K562 (cell line): ENCODE measurements around the gene SPTA1. TPM values are rescaled to one million over a fixed set of nuclear protein-coding genes. Genes with fewer than 3 reads are reported as not detected.

ENCODE experiments used
- ATAC-seq: fragments of 200-7000 bp; cut with Tn5 transposase; 3 replicates; pipeline ENCODE4 v1.9.1; 2020; ENCODE audit warnings: moderate library complexity
- BruUV-seq: library from RNA; stranded (reverse); fragments of 400-500 nt; replicated peaks from 2 replicates; lab custom pipeline; 2021; lab: Mats Ljungman, UMichigan
- CTCF ChIA-PET: fragments of 300-600 bp; formaldehyde crosslinking; extraction: SDS; loops from one replicate; lab custom pipeline; 2021; ENCODE audit warnings: low intra/inter-chr PET ratio; lab: Yijun Ruan, JAX
- POLR2A ChIA-PET: fragments of 300-600, 350-650 bp; sonication (Branson Sonifier 250); formaldehyde crosslinking; extraction: SDS; loops from one replicate; lab custom pipeline; 2021; ENCODE audit warnings: antibody characterized with exemption, inconsistent platforms; lab: Yijun Ruan, JAX
- DNase-seq, 4 experiments: peaks; one replicate each; pipeline versions ENCODE4 v3.0.0 to v3.0.0-alpha.2; 2011 to 2018; ENCODE audit warnings: low spot score in 3 of 4, mixed read lengths in 3 of 4; ENCODE audit errors: extremely low read depth in 1 of 4
- FAIRE-seq: peaks from 2 replicates; lab custom pipeline; 2011; peaks lifted over from hg19 to GRCh38; lab: Jason Lieb, UNC
- H2AFZ ChIP-seq: 2 replicates; pipeline ENCODE4 v1.6.0; 2011; ENCODE audit warnings: low read depth, low read length, control low read depth, inconsistent platforms
- H3K27ac ChIP-seq: fragments of 200-600 bp; 3 replicates; pipeline ENCODE4 v1.8.0; 2011; ENCODE audit warnings: low read depth, mild to moderate bottlenecking, control low read depth, inconsistent platforms, low read length, moderate library complexity, mixed read lengths; ENCODE audit errors: extremely low read depth
- H3K27me3 ChIP-seq, 2 experiments: fragments of 300-600 bp in 1 of 2; 2 replicates in 1 of 2; 3 replicates in 1 of 2; pipeline versions ENCODE4 v1.6.0 to v1.8.0; 2011; ENCODE audit warnings: inconsistent platforms in 2 of 2, low read length in 2 of 2, mild to moderate bottlenecking in 1 of 2, mixed read lengths in 1 of 2, moderate library complexity in 1 of 2; ENCODE audit not compliant: control insufficient read depth in 2 of 2, insufficient read depth in 2 of 2
- H3K36me3 ChIP-seq: fragments of 300-600 bp; 3 replicates; pipeline ENCODE4 v1.8.0; 2011; ENCODE audit warnings: mild to moderate bottlenecking, low read length, inconsistent platforms; ENCODE audit not compliant: control insufficient read depth, insufficient read depth
- H3K4me1 ChIP-seq, 2 experiments: fragments of 200-600 bp in 1 of 2; replicated peaks in 1 of 2; 2 replicates in 1 of 2; 3 replicates in 1 of 2; pipeline versions ENCODE4 v1.5.1 to v1.8.0; 2011; ENCODE audit warnings: inconsistent platforms in 2 of 2, low read length in 2 of 2, mild to moderate bottlenecking in 1 of 2, mixed read lengths in 1 of 2, moderate library complexity in 1 of 2; ENCODE audit not compliant: control insufficient read depth in 2 of 2, insufficient read depth in 2 of 2
- H3K4me2 ChIP-seq: 2 replicates; pipeline ENCODE4 v1.6.1; 2011; ENCODE audit warnings: low read length, control low read depth, inconsistent platforms, mixed read lengths; ENCODE audit not compliant: insufficient read depth
- H3K4me3 ChIP-seq: fragments of 200-600 bp; sonication (generic), shearing (Covaris generic); 2 replicates; pipeline ENCODE4 v1.5.1; 2016; ENCODE audit warnings: control low read depth, inconsistent platforms
- H3K79me2 ChIP-seq: fragments of 200-600 bp; 3 replicates; pipeline ENCODE4 v1.8.0; 2011; ENCODE audit warnings: low read length, inconsistent platforms; ENCODE audit not compliant: control insufficient read depth, insufficient read depth
- H3K9ac ChIP-seq, 2 experiments: 2 replicates each; pipeline versions ENCODE4 v1.6.0 to v1.6.1; 2011; ENCODE audit warnings: low read depth in 2 of 2, low read length in 2 of 2, control low read depth in 1 of 2, inconsistent platforms in 1 of 2, mild to moderate bottlenecking in 1 of 2, mixed read lengths in 1 of 2; ENCODE audit not compliant: insufficient read depth in 1 of 2
- H3K9me1 ChIP-seq: one replicate; pipeline ENCODE4 v1.6.0; 2011; ENCODE audit warnings: inconsistent platforms, mild to moderate bottlenecking, low read length, moderate library complexity; ENCODE audit not compliant: control insufficient read depth, insufficient read depth
- H3K9me3 ChIP-seq: replicated peaks from 2 replicates; pipeline ENCODE4 v1.5.1; 2011; ENCODE audit warnings: low read depth, low read length, inconsistent platforms; ENCODE audit not compliant: control insufficient read depth, insufficient read depth
- H4K20me1 ChIP-seq: replicated peaks from 2 replicates; pipeline ENCODE4 v1.6.1; 2011; ENCODE audit warnings: low read length, inconsistent platforms, mixed read lengths; ENCODE audit not compliant: control insufficient read depth, insufficient read depth
- ATF3 ChIP-seq, 2 experiments: fragments of 450-650 bp in 1 of 2; sonication (generic) in 1 of 2; formaldehyde crosslinking in 1 of 2; IDR thresholded peaks in 1 of 2; conservative IDR thresholded peaks in 1 of 2; 2 replicates each; pipeline versions ENCODE4 v1.6.1 to v1.8.1; 2016 to 2023; ENCODE audit warnings: mild to moderate bottlenecking in 2 of 2, moderate library complexity in 2 of 2, inconsistent platforms in 1 of 2, missing genetic modification reagents in 1 of 2
- CHAMP1 ChIP-seq: fragments of 450-650 bp; IDR thresholded peaks from 2 replicates; pipeline ENCODE4 v1.6.1; 2016; ENCODE audit warnings: mild to moderate bottlenecking
- DMBX1 ChIP-seq: fragments of 250-450 bp; sonication (Bioruptor Pico); IDR thresholded peaks from 2 replicates; pipeline ENCODE4 v1.8.0; 2022; ENCODE audit warnings: inconsistent platforms, mild to moderate bottlenecking, moderate library complexity, borderline replicate concordance
- E4F1 ChIP-seq: fragments of 250-450 bp; sonication (Bioruptor Pico); IDR thresholded peaks from 2 replicates; pipeline ENCODE4 v1.5.0; 2021; ENCODE audit warnings: mild to moderate bottlenecking, borderline replicate concordance
- HINFP ChIP-seq: fragments of 450-650 bp; conservative IDR thresholded peaks from 2 replicates; pipeline ENCODE4 v1.6.1; 2016; ENCODE audit warnings: missing genetic modification characterization, low read depth, mild to moderate bottlenecking, control low read depth, missing compliant biosample characterization
- ILF3 ChIP-seq: fragments of 450-650 bp; IDR thresholded peaks from 2 replicates; pipeline ENCODE4 v1.6.1; 2018; ENCODE audit warnings: antibody characterized with exemption, mild to moderate bottlenecking, moderate library complexity, borderline replicate concordance
- RFX7 ChIP-seq: fragments of 250-450 bp; sonication (Bioruptor Pico); IDR thresholded peaks from 2 replicates; pipeline ENCODE4 v1.5.1; 2021; ENCODE audit warnings: mild to moderate bottlenecking
- THRA ChIP-seq: fragments of 450-650 bp; IDR thresholded peaks from 2 replicates; pipeline ENCODE4 v1.6.1; 2017; ENCODE audit warnings: mild to moderate bottlenecking, moderate library complexity
- ZNF121 ChIP-seq: sonication (generic); formaldehyde crosslinking; conservative IDR thresholded peaks from 2 replicates; pipeline ENCODE4 v1.8.0; 2022; ENCODE audit warnings: missing genetic modification reagents
- ZNF696 ChIP-seq: fragments of 250-450 bp; sonication (Bioruptor Pico); conservative IDR thresholded peaks from 2 replicates; pipeline ENCODE4 v1.4.0; 2020; ENCODE audit warnings: mild to moderate bottlenecking, moderate library complexity
- WGBS: fragments of 100-300 bp; shearing (Covaris generic); methylation state at CpG from one replicate; pipeline ENCODE4 v1.1.6; 2016; ENCODE audit warnings: low coverage, mixed read lengths; ENCODE audit not compliant: insufficient coverage; ENCODE audit errors: missing lambda C conversion rate; 5-methylcytosine and 5-hydroxymethylcytosine counted together
- in situ Hi-C: fragments of 300-500 bp; cut with MboI; formaldehyde crosslinking; loops from 4 replicates; pipeline ENCODE4 v1.15.0; 2018; ENCODE audit warnings: inconsistent platforms, mixed read lengths
- intact Hi-C: fragments of 100-400 bp; cut with micrococcal nuclease; formaldehyde crosslinking; loops from 2 replicates; pipeline ENCODE4 v1.14.2; 2022
- polyA plus RNA-seq, 8 experiments: library from polyadenylated mRNA; depleted of rRNA in 4 of 8; stranded (reverse) in 5 of 8; unstranded in 3 of 8; fragments of >200 nt; fragmentation: Nextera tagmentation in 2 of 8; fragmentation: Illumina TruSeq in 1 of 8; extraction: Ambion mirVana in 2 of 8; extraction: Trizol in 1 of 8; gene quantifications; 2 replicates each; pipeline versions ENCODE4 v1.2.1 to v1.2.3, GENCODE V29; 2011 to 2014; ENCODE audit warnings: inconsistent platforms in 1 of 8, missing spikeins in 1 of 8
- total RNA-seq, 7 experiments: library from RNA; depleted of rRNA in 6 of 7; stranded (reverse); fragments of >200 nt in 6 of 7; fragmentation: Illumina TruSeq in 2 of 7; extraction: Trizol in 2 of 7; gene quantifications; 2 replicates each; pipeline versions ENCODE4 v1.2.1 to v1.2.3, GENCODE V29; 2011 to 2021; ENCODE audit warnings: low replicate concordance in 1 of 7

Gene SPTA1
- total and polyA plus RNA-seq, 9 of the 15 experiments (the other 6 are each of a cell fraction or from before 2014, with no cell fraction given), result 11.0 to 62.1 (median 45.9) TPM

GRCh38 chr1:158638146-158638545, 48.4 kb downstream of the SPTA1 start:
- H4K20me1 ChIP-seq, result no peaks in the 10 kb centered on the region
- H3K4me1 ChIP-seq, result no peaks in the 10 kb centered on the region
- no peaks in the 10 kb centered on the region for H3K9me1 ChIP-seq
- H3K9me3 ChIP-seq, result no peaks in the 10 kb centered on the region
- ChIA-PET CTCF (no interaction called here), POLR2A (no interaction called here)
- WGBS, result 93% methylated on average over 4 of the region's 4 CpGs
- no peaks in the 10 kb centered on the region for H3K27me3 ChIP-seq
- H3K27ac ChIP-seq, result no peak overlapping the region
- H3K4me3 ChIP-seq, result no peak overlapping the region
- FAIRE-seq (no peak), ATAC-seq (no peak), DNase-seq (no peak)
- no TSS peak for BruUV-seq
- intact Hi-C loops, result no loop called here
- in situ Hi-C loops, result no loop called here
- no peaks in the 10 kb centered on the region for H3K79me2 ChIP-seq
- H3K36me3 ChIP-seq, result peaks cover 78% of the 10 kb centered on the region
- no peak overlapping the region for H2AFZ ChIP-seq
- H3K9ac ChIP-seq, result no peak overlapping the region
- H3K4me2 ChIP-seq, result no peak overlapping the region
- TF ChIP-seq ATF3 (IDR thresholded peaks at IDR 0.05), result no peak
- TF ChIP-seq ATF3 (CRISPR knock-in tag; conservative IDR thresholded peaks at IDR 0.05), result no peak
- TF ChIP-seq ZNF696 (CRISPR knock-in tag), result no peak
- no peak for TF ChIP-seq ZNF121 (CRISPR knock-in tag)
- TF ChIP-seq RFX7 (CRISPR knock-in tag), result no peak
- TF ChIP-seq HINFP (tag), result no peak
- no peak for TF ChIP-seq E4F1 (CRISPR knock-in tag)
- TF ChIP-seq THRA, result no peak
- no peak for TF ChIP-seq CHAMP1
- no peak for TF ChIP-seq DMBX1 (CRISPR knock-in tag)
- no peak for TF ChIP-seq ILF3
